Naive thymus-derived CD4-positive, alpha-beta T cell (primary cell): ENCODE measurements around the gene FAM50A. TPM values are rescaled to one million over a fixed set of nuclear protein-coding genes. Genes with fewer than 3 reads are reported as not detected.

ENCODE experiments used
- ATAC-seq: fragments of 150-1000 bp; cut with Tn5 transposase; 2 replicates; pipeline ENCODE4 v1.10.0; 2021; ENCODE audit warnings: mild to moderate bottlenecking, moderate library complexity
- CTCF ChIA-PET: fragments of 350-600 bp; sonication (Branson Sonifier 250); formaldehyde crosslinking; loops from one replicate; lab custom pipeline; 2021; ENCODE audit warnings: antibody characterized with exemption; lab: Charles Lee
- POLR2A ChIA-PET: fragments of 350-600 bp; sonication (Branson Sonifier 250); formaldehyde crosslinking; loops from one replicate; lab custom pipeline; 2021; ENCODE audit warnings: antibody characterized with exemption, inconsistent platforms; lab: Charles Lee
- DNase-seq, 9 donors: peaks; one replicate each; pipeline versions ENCODE4 v3.0.0 to v3.0.0-alpha.2; 2020 to 2022; ENCODE audit warnings: mixed read lengths in 1 of 9
- H3K27ac ChIP-seq: one replicate; pipeline ENCODE4 v1.7.0; 2013; ENCODE audit warnings: mild to moderate bottlenecking, low read depth, low read length, moderate library complexity
- H3K27me3 ChIP-seq, 2 donors: one replicate each; pipeline ENCODE4 v1.7.0; 2013; ENCODE audit warnings: low read length in 2 of 2, mild to moderate bottlenecking in 2 of 2, moderate library complexity in 2 of 2; ENCODE audit not compliant: control insufficient read depth in 2 of 2, insufficient read depth in 2 of 2
- H3K36me3 ChIP-seq, 3 experiments: 1 replicate in 2 of 3; 2 replicates in 1 of 3; pipeline ENCODE4 v1.7.0; 2013; ENCODE audit warnings: low read length in 3 of 3, mild to moderate bottlenecking in 3 of 3, moderate library complexity in 1 of 3; ENCODE audit not compliant: insufficient read depth in 3 of 3, control insufficient read depth in 2 of 3
- H3K4me1 ChIP-seq, 2 donors: one replicate each; pipeline ENCODE4 v1.7.0; 2013; ENCODE audit warnings: low read length in 2 of 2, mild to moderate bottlenecking in 2 of 2, moderate library complexity in 1 of 2; ENCODE audit not compliant: control insufficient read depth in 2 of 2, insufficient read depth in 2 of 2
- H3K4me3 ChIP-seq: 2 replicates; pipeline ENCODE4 v1.7.0; 2013; ENCODE audit warnings: mild to moderate bottlenecking, low read length
- H3K9me3 ChIP-seq, 3 experiments: 1 replicate in 2 of 3; 2 replicates in 1 of 3; pipeline ENCODE4 v1.7.0; 2013; ENCODE audit warnings: low read length in 3 of 3; ENCODE audit not compliant: control insufficient read depth in 2 of 3
- H3K27ac Mint-ChIP-seq, 9 donors: one replicate each; pipeline ENCODE4 v1.8.0; 2020 to 2022; ENCODE audit warnings: mixed read lengths in 9 of 9, mild to moderate bottlenecking in 8 of 9, moderate library complexity in 5 of 9, inconsistent platforms in 2 of 9
- H3K27me3 Mint-ChIP-seq, 5 donors: one replicate each; pipeline ENCODE4 v1.8.0; 2021 to 2022; ENCODE audit warnings: mixed read lengths in 5 of 5, mild to moderate bottlenecking in 1 of 5
- H3K36me3 Mint-ChIP-seq, 5 donors: one replicate each; pipeline ENCODE4 v1.8.0; 2020 to 2022; ENCODE audit warnings: mixed read lengths in 5 of 5, mild to moderate bottlenecking in 3 of 5, inconsistent platforms in 1 of 5
- H3K4me1 Mint-ChIP-seq, 7 donors: one replicate each; pipeline ENCODE4 v1.8.0; 2020 to 2022; ENCODE audit warnings: mixed read lengths in 7 of 7, mild to moderate bottlenecking in 3 of 7, inconsistent platforms in 1 of 7
- H3K4me3 Mint-ChIP-seq, 10 donors: one replicate each; pipeline ENCODE4 v1.8.0; 2020 to 2022; ENCODE audit warnings: mild to moderate bottlenecking in 10 of 10, mixed read lengths in 10 of 10, moderate library complexity in 6 of 10, inconsistent platforms in 2 of 10
- H3K9me3 Mint-ChIP-seq, 11 donors: one replicate each; pipeline ENCODE4 v1.8.0; 2020 to 2022; ENCODE audit warnings: mixed read lengths in 11 of 11, mild to moderate bottlenecking in 4 of 11, inconsistent platforms in 1 of 11, moderate library complexity in 1 of 11
- intact Hi-C, 2 donors: fragments of 100-400 bp; cut with micrococcal nuclease; formaldehyde crosslinking; loops; one replicate each; pipeline ENCODE4 v1.15.1; 2023
- polyA plus RNA-seq, 2 donors: library from polyadenylated mRNA; unstranded; fragments of 300-500 nt; fragmentation: Illumina TruSeq; gene quantifications; one replicate each; pipeline ENCODE4 v1.2.3, GENCODE V29; 2021
- total RNA-seq, 6 experiments: library from RNA in 5 of 6; stranded (reverse) in 5 of 6; gene quantifications; 1 replicate in 5 of 6; 2 replicates in 1 of 6; pipeline ENCODE4 v1.2.3 and lab custom pipeline; 2021 to 2026

Gene FAM50A
- total and polyA plus RNA-seq, 7 experiments from 2014 or later = 19.9 to 76.5 (median 48.8) TPM

GRCh38 chrX:154441564-154441963 lies 2.4 kb upstream of the FAM50A start:
- DNase-seq = no peak
- Mint-ChIP-seq H3K4me3 (peak overlapping the region in 5 of 10 donors; percentile 5 to 84 (median 38)), H3K4me1 (peaks cover 0 to 42% (median 17%) of the 10 kb centered on the region in 7 donors), H3K36me3 (peaks cover 0 to 1% (median 0%) of the 10 kb centered on the region in 5 donors), H3K27ac (peak overlapping the region in 5 of 9 donors; percentile 32 to 80 (median 45)), H3K27me3 (no peaks in the 10 kb centered on the region), H3K9me3 (peaks cover 0 to 2% (median 0%) of the 10 kb centered on the region in 11 donors)
- intact Hi-C loops = loop anchor here in 1 of 2 donors (5.0 kb wide), 1 partner anchor 36 kb away; the partner anchor contains the start of gene LAGE3
- Histone ChIP-seq H3K27ac (peak overlapping the region; percentile 14), H3K4me3 (no peak overlapping the region), H3K4me1 (peaks cover 6 to 14% of the 10 kb centered on the region in 2 donors), H3K9me3 (no peaks in the 10 kb centered on the region), H3K36me3 (peaks cover 0 to 15% (median 0%) of the 10 kb centered on the region in 3 experiments), H3K27me3 (no peaks in the 10 kb centered on the region)
- ChIA-PET CTCF (no interaction called here), POLR2A (interaction anchor here (1.3 to 3.1 kb wide), 2 partner anchors 15 to 42 kb away, joined by 6 to 17 read pairs; partner anchors contain the start of gene RPL10)
- no peak for ATAC-seq

GRCh38 chrX:154441984-154442707 lies 1.8 kb upstream of the FAM50A start:
- Mint-ChIP-seq H3K27ac (peak overlapping the region in 7 of 9 donors; percentile 13 to 80 (median 36)), H3K4me3 (peak overlapping the region in 5 of 10 donors; percentile 4 to 84 (median 38)), H3K36me3 (peaks cover 0 to 4% (median 0%) of the 10 kb centered on the region in 5 donors), H3K4me1 (peaks cover 0 to 42% (median 20%) of the 10 kb centered on the region in 7 donors), H3K27me3 (no peaks in the 10 kb centered on the region), H3K9me3 (peaks cover 0 to 3% (median 0%) of the 10 kb centered on the region in 11 donors)
- DNase-seq (no peak), ATAC-seq (no peak)
- Histone ChIP-seq H3K4me3 (no peak overlapping the region), H3K27ac (peak overlapping the region; percentile 14), H3K27me3 (no peaks in the 10 kb centered on the region), H3K9me3 (no peaks in the 10 kb centered on the region), H3K4me1 (peaks cover 6 to 14% of the 10 kb centered on the region in 2 donors), H3K36me3 (peaks cover 0 to 17% (median 0%) of the 10 kb centered on the region in 3 experiments)
- intact Hi-C loops = loop anchor here in 1 of 2 donors (2.0 to 5.0 kb wide), 2 partner anchors 15 to 35 kb away; partner anchors contain the start of gene LAGE3
- ChIA-PET CTCF (no interaction called here), POLR2A (interaction anchor here (0.8 to 3.1 kb wide), 3 partner anchors 14 to 48 kb away, joined by 3 to 17 read pairs (median 6); partner anchors contain the start of genes RPL10 and SLC10A3)

- intact Hi-C loops = loop anchor here in 1 of 2 donors (2.0 to 5.0 kb wide), 2 partner anchors 13 to 34 kb away; partner anchors contain the start of gene LAGE3
- Histone ChIP-seq H3K27me3 (no peaks in the 10 kb centered on the region), H3K36me3 (peaks cover 0 to 27% (median 0%) of the 10 kb centered on the region in 3 experiments), H3K27ac (peak overlapping the region; percentile 74), H3K9me3 (no peaks in the 10 kb centered on the region), H3K4me3 (no peak overlapping the region), H3K4me1 (peaks cover 6 to 14% of the 10 kb centered on the region in 2 donors)
- DNase-seq (no peak), ATAC-seq (peak; percentile 26)
- H3K4me3 Mint-ChIP-seq = peak overlapping the region; percentile 45 to 84 (median 78)
- peaks cover 0 to 35% (median 14%) of the 10 kb centered on the region in 7 donors for H3K4me1 Mint-ChIP-seq
- peaks cover 0 to 3% (median 0%) of the 10 kb centered on the region in 11 donors for H3K9me3 Mint-ChIP-seq
- POLR2A ChIA-PET = interaction anchor here (0.5 to 4.1 kb wide), 4 partner anchors 15 to 46 kb away, joined by 3 to 11 read pairs (median 6); partner anchors contain the start of genes ATP6AP1 and RPL10
- CTCF ChIA-PET = no interaction called here
- H3K36me3 Mint-ChIP-seq = peaks cover 0 to 7% (median 0%) of the 10 kb centered on the region in 5 donors
- H3K27ac Mint-ChIP-seq = peak overlapping the region in 6 of 9 donors; percentile 71 to 88 (median 78)
- H3K27me3 Mint-ChIP-seq = no peaks in the 10 kb centered on the region
Measured at GRCh38 chrX:154443479-154443910, 446 bp upstream of the FAM50A start.

- POLR2A ChIA-PET = interaction anchor here (0.7 to 4.1 kb wide), 7 partner anchors 10 to 518 kb away, joined by 3 to 11 read pairs (median 3); partner anchors contain the start of genes RPL10, SLC10A3 and UBL4A
- Histone ChIP-seq H3K36me3 (peaks cover 0 to 40% (median 0%) of the 10 kb centered on the region in 3 experiments), H3K9me3 (no peaks in the 10 kb centered on the region), H3K4me1 (peaks cover 6 to 14% of the 10 kb centered on the region in 2 donors), H3K27me3 (no peaks in the 10 kb centered on the region), H3K4me3 (peak overlapping the region; percentile 55), H3K27ac (peak overlapping the region; percentile 74)
- CTCF ChIA-PET = no interaction called here
- peaks cover 0 to 29% (median 10%) of the 10 kb centered on the region in 7 donors for H3K4me1 Mint-ChIP-seq
- DNase-seq (no peak), ATAC-seq (no peak)
- peaks cover 0 to 6% (median 0%) of the 10 kb centered on the region in 5 donors for H3K36me3 Mint-ChIP-seq
- peak overlapping the region in 6 of 10 donors; percentile 4 to 84 (median 48) for H3K4me3 Mint-ChIP-seq
- peak overlapping the region in 3 of 9 donors; percentile 31 to 48 (median 38) for H3K27ac Mint-ChIP-seq
- intact Hi-C loops = loop anchor here (1.0 to 5.0 kb wide), 2 partner anchors 12 to 32 kb away; partner anchors contain the start of gene LAGE3 (in 1 of the 2)
- no peaks in the 10 kb centered on the region for H3K27me3 Mint-ChIP-seq
- H3K9me3 Mint-ChIP-seq = peaks cover 0 to 3% (median 0%) of the 10 kb centered on the region in 11 donors
Measured at GRCh38 chrX:154444755-154445246, 860 bp downstream of the FAM50A start.

- CTCF ChIA-PET = no interaction called here
- DNase-seq (no peak), ATAC-seq (no peak)
- Mint-ChIP-seq H3K27ac (peak overlapping the region in 2 of 9 donors; percentile 19 to 55), H3K27me3 (no peaks in the 10 kb centered on the region), H3K4me1 (peaks cover 0 to 22% (median 10%) of the 10 kb centered on the region in 7 donors), H3K4me3 (peak overlapping the region in 3 of 10 donors; percentile 19 to 84 (median 57)), H3K36me3 (peaks cover 0 to 6% (median 0%) of the 10 kb centered on the region in 5 donors), H3K9me3 (peaks cover 0 to 4% (median 0%) of the 10 kb centered on the region in 11 donors)
- Histone ChIP-seq H3K36me3 (peaks cover 0 to 45% (median 0%) of the 10 kb centered on the region in 3 experiments), H3K4me3 (no peak overlapping the region), H3K4me1 (peaks cover 6 to 14% of the 10 kb centered on the region in 2 donors), H3K27ac (no peak overlapping the region), H3K9me3 (no peaks in the 10 kb centered on the region), H3K27me3 (no peaks in the 10 kb centered on the region)
- POLR2A ChIA-PET = interaction anchor here (1.2 to 4.1 kb wide), 5 partner anchors 11 to 48 kb away, joined by 3 to 11 read pairs (median 7); partner anchors contain the start of genes RPL10, SLC10A3 and UBL4A
- intact Hi-C loops = no loop called here
Measured at GRCh38 chrX:154445776-154446175, 1.8 kb downstream of the FAM50A start.

GRCh38 chrX:154446430-154446829 lies 2.5 kb downstream of the FAM50A start:
- no peaks in the 10 kb centered on the region for H3K27me3 ChIP-seq
- H3K4me3 ChIP-seq = no peak overlapping the region
- no peak overlapping the region for H3K27ac ChIP-seq
- peak overlapping the region in 1 of 9 donors; percentile 55 for H3K27ac Mint-ChIP-seq
- DNase-seq = no peak
- no peaks in the 10 kb centered on the region for H3K27me3 Mint-ChIP-seq
- ChIA-PET CTCF (no interaction called here), POLR2A (interaction anchor here (1.7 to 4.1 kb wide), 3 partner anchors 40 to 49 kb away, joined by 7 to 11 read pairs (median 8); partner anchors contain the start of genes RPL10, SLC10A3 and UBL4A)
- intact Hi-C loops = no loop called here
- H3K9me3 ChIP-seq = no peaks in the 10 kb centered on the region
- no peak overlapping the region for H3K4me3 Mint-ChIP-seq
- H3K4me1 ChIP-seq = peaks cover 6 to 14% of the 10 kb centered on the region in 2 donors
- no peak for ATAC-seq
- H3K36me3 Mint-ChIP-seq = peaks cover 0 to 6% (median 0%) of the 10 kb centered on the region in 5 donors
- H3K4me1 Mint-ChIP-seq = peaks cover 0 to 17% (median 10%) of the 10 kb centered on the region in 7 donors
- peaks cover 0 to 48% (median 0%) of the 10 kb centered on the region in 3 experiments for H3K36me3 ChIP-seq
- H3K9me3 Mint-ChIP-seq = peaks cover 0 to 4% (median 0%) of the 10 kb centered on the region in 11 donors
